Fibroblast of pulmonary artery (primary cell): ENCODE results near the gene SOST.
A peak's percentile ranks its signal among the peaks of the same experiment; 100 is the strongest.

Source experiments
- DNase-seq: peaks from one replicate; pipeline ENCODE4 v3.0.0-alpha.2; 2010; ENCODE audit warnings: low read depth
- H3K4me3 ChIP-seq: replicated peaks from 2 replicates; pipeline ENCODE4 v1.5.1; 2011; ENCODE audit warnings: low read depth, mild to moderate bottlenecking, control low read depth, low read length, moderate library complexity
- CTCF ChIP-seq: IDR thresholded peaks from 2 replicates; pipeline ENCODE4 v1.5.1; 2011; ENCODE audit warnings: mild to moderate bottlenecking, control low read depth, low read length, inconsistent platforms; ENCODE audit errors: missing control alignments

Gene SOST

DNA sequence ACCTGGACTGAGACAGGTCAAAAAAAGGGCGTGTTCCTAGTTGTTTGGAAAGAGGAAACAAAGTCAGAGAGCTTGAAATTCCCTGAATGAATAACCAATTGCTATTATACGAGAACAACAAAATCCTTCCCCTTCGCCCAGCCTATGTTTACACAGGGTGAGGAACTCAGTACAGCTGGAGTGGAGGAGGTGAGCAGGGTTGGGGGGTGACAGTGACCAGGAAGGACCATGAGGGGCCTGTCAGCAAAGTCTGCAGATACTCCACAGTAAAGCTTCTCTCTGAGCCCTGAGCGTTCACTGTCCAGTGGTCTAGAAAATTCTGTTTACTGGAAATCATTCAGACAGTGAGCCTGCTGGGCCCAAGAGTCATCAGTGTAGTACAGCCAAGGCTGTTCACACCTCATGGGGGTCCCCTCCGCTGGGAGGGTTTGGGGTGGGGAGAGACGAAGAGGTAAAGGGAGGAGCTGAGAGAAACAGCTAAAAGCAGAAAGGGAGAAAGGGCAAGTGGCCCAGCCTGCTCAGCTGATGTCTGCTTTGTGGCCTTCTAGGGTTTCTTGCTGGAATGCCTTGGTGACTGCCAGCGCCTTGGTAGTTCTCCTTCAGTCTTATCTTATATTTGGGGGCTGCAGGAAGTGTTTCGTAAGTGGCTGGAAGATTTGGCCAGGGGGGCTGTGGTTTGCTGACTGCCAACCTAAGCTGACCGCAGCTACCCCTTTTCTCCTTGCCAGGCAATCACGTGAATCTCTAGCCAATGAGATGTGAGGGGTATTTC lies 14.5 kb upstream of the SOST start:
- H3K4me3 ChIP-seq: no peak overlapping the region
- no peak for TF ChIP-seq CTCF
- peak; percentile 45 for DNase-seq

- DNase-seq: no peak
- no peak for TF ChIP-seq CTCF
- no peak overlapping the region for H3K4me3 ChIP-seq
Observed at GRCh38 chr17:43771463-43771862, 12.9 kb upstream of the SOST start.

GRCh38 chr17:43770957-43771356 lies 12.4 kb upstream of the SOST start:
- DNase-seq: no peak
- TF ChIP-seq CTCF: no peak
- H3K4me3 ChIP-seq: no peak overlapping the region

DNA sequence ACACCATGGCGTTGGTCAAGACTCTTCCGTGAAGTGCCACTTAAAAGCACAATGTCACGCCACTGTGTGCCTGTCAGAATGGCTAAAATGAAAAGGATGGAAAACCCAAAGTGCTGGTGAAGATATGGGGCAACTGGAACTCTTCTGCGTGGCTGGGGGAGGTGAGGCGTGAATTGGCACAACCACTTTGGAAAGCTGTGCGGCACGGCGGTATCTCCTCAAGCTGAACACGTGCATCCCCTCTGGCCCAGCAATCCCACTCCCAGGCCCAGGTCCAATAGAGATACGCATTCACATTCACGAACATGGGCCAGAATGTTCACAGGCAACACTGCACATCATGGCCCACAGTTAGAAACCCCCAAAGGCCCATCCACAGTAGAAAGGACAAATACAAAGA lies 11.3 kb upstream of the SOST start:
- H3K4me3 ChIP-seq: no peak overlapping the region
- no peak for TF ChIP-seq CTCF
- no peak for DNase-seq

- no peak for TF ChIP-seq CTCF
- DNase-seq: no peak
- no peak overlapping the region for H3K4me3 ChIP-seq
Observed at GRCh38 chr17:43769426-43769825, 10.8 kb upstream of the SOST start.

- TF ChIP-seq CTCF: no peak
- H3K4me3 ChIP-seq: no peak overlapping the region
- no peak for DNase-seq
Observed at GRCh38 chr17:43768943-43769342, 10.4 kb upstream of the SOST start.

DNA sequence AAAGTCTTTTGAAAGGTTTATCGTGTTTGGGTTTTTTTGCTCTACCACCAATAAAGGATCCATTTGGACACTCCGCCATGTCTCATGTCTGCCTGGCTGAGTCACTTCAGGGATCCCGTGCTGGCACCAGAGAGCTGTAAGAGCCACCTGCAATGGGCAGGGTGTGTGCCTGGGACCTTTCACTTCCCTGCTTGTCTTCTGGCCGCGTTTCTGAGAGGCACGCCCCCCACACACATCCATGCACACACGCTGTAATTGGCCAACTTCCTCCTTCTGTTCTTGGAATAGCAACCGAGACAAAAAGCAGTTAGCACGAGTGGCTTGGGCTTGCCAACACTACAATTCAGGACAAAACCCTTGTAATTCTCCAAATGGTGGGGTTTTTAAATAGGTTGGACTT lies 9.8 kb upstream of the SOST start:
- H3K4me3 ChIP-seq: no peak overlapping the region
- no peak for DNase-seq
- no peak for TF ChIP-seq CTCF
